IPS-18c (cell line): ENCODE data around the gene SCN2A.
A peak's percentile ranks its signal among the peaks of the same experiment; 100 is the strongest.
"Not testable (repeated sequence)": the region's sequence is repeated elsewhere in the genome, so short reads cannot be mapped to it uniquely, and the experiment has no call there.

Experiments used
- H3K4me3 ChIP-seq: 2 replicates; pipeline ENCODE4 v1.7.0; 2013; ENCODE audit warnings: low read depth, mild to moderate bottlenecking, low read length, moderate library complexity; ENCODE audit not compliant: insufficient read depth
- H3K9me3 ChIP-seq: one replicate; pipeline ENCODE4 v1.6.1; 2013; ENCODE audit warnings: mild to moderate bottlenecking, low read length, moderate library complexity; ENCODE audit not compliant: control insufficient read depth, insufficient read depth

SCN2A gene

GRCh38 chr2:165289069-165289468 lies 49.9 kb downstream of the SCN2A start:
- no peak overlapping the region for H3K4me3 ChIP-seq
- peaks cover 2% of the 10 kb centered on the region for H3K9me3 ChIP-seq

- Histone ChIP-seq H3K9me3 (no peaks in the 10 kb centered on the region), H3K4me3 (peak overlapping the region; percentile 30; the same call in 1 of the 2 replicates)
Observed at GRCh38 chr2:165293440-165294420, 54.5 kb downstream of the SCN2A start.

GRCh38 chr2:165294912-165295311 lies 55.7 kb downstream of the SCN2A start:
- no peaks in the 10 kb centered on the region for H3K9me3 ChIP-seq
- no peak overlapping the region for H3K4me3 ChIP-seq

- no peak overlapping the region for H3K4me3 ChIP-seq
- H3K9me3 ChIP-seq, result no peaks in the 10 kb centered on the region
Observed at GRCh38 chr2:165295643-165296042, 56.4 kb downstream of the SCN2A start.

GRCh38 chr2:165305391-165306096 lies 66.3 kb downstream of the SCN2A start:
- Histone ChIP-seq H3K4me3 (no peak overlapping the region), H3K9me3 (no peaks in the 10 kb centered on the region)

GRCh38 chr2:165307317-165307716 lies 68.1 kb downstream of the SCN2A start:
- no peaks in the 10 kb centered on the region for H3K9me3 ChIP-seq
- no peak overlapping the region for H3K4me3 ChIP-seq

- Histone ChIP-seq H3K4me3 (no peak overlapping the region), H3K9me3 (no peaks in the 10 kb centered on the region)
Observed at GRCh38 chr2:165311949-165312348, 72.7 kb downstream of the SCN2A start.

- Histone ChIP-seq H3K4me3 (no peak overlapping the region), H3K9me3 (no peaks in the 10 kb centered on the region)
Observed at GRCh38 chr2:165312999-165313398, 73.8 kb downstream of the SCN2A start.

GRCh38 chr2:165313509-165313908 lies 74.3 kb downstream of the SCN2A start:
- Histone ChIP-seq H3K4me3 (no peak overlapping the region), H3K9me3 (no peaks in the 10 kb centered on the region)

- H3K9me3 ChIP-seq, result no peaks in the 10 kb centered on the region
- H3K4me3 ChIP-seq, result no peak overlapping the region
Observed at GRCh38 chr2:165328272-165328671, 89.1 kb downstream of the SCN2A start.

GRCh38 chr2:165344276-165344675 lies 105.1 kb downstream of the SCN2A start:
- H3K9me3 ChIP-seq, H3K4me3 ChIP-seq: not testable (repeated sequence)

- no peaks in the 10 kb centered on the region for H3K9me3 ChIP-seq
- H3K4me3 ChIP-seq, result no peak overlapping the region
Observed at GRCh38 chr2:165348441-165348840, 109.2 kb downstream of the SCN2A start.

- Histone ChIP-seq H3K4me3 (no peak overlapping the region), H3K9me3 (no peaks in the 10 kb centered on the region)
Observed at GRCh38 chr2:165349181-165349580, 110.0 kb downstream of the SCN2A start.

- Histone ChIP-seq H3K9me3 (no peaks in the 10 kb centered on the region), H3K4me3 (no peak overlapping the region)
Observed at GRCh38 chr2:165357758-165358157, 118.5 kb downstream of the SCN2A start.

GRCh38 chr2:165361514-165361913 lies 122.3 kb downstream of the SCN2A start:
- H3K4me3 ChIP-seq, result no peak overlapping the region
- no peaks in the 10 kb centered on the region for H3K9me3 ChIP-seq

- no peak overlapping the region for H3K4me3 ChIP-seq
- no peaks in the 10 kb centered on the region for H3K9me3 ChIP-seq
Observed at GRCh38 chr2:165369131-165369897, 130.1 kb downstream of the SCN2A start.

- Histone ChIP-seq H3K9me3 (no peaks in the 10 kb centered on the region), H3K4me3 (no peak overlapping the region)
Observed at GRCh38 chr2:165369898-165370296, 130.7 kb downstream of the SCN2A start.
